ENCODE results near the gene EIPR1.
"Not testable (repeated sequence)": the region's sequence is repeated elsewhere in the genome, so short reads cannot be mapped to it uniquely, and the experiment has no call there.

Gene EIPR1

DNA sequence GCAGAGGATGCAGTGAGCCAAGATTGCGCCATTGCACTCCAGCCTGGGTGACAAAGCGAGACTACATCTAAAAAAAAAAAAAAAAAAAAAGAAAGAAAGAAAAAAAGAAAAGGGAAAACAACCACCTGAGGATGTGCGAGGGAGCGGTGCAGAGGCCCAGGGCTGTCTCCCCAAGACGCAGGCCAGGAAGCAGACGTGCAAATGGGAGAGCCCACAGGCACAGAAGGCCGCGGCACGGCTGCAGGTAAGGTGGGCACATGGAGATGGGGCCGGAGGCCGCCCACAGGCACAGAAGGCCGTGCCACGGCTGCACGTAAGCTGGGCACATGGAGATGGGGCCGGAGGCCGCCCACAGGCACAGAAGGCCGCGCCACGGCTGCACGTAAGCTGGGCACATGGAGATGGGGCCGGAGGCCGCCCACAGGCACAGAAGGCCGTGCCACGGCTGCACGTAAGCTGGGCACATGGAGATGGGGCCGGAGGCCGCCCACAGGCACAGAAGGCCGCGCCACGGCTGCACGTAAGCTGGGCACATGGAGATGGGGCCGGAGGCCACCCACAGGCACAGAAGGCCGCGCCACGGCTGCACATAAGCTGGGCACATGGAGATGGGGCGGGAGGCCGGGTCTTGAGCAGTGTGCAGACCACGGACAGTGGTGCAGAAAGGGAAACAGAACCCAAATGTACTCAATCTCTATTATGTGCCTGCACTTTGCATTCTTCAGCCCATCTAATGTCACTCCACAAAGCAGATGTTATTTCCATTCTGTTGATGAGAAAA lies 93.6 kb downstream of the EIPR1 start:
- H3K4me3 ChIP-seq (ENCODE audit: insufficient read depth, low read depth, low read length); H3K27me3 ChIP-seq (ENCODE audit: control insufficient read depth, insufficient read depth, low read length, poor library complexity, severe bottlenecking); H3K27ac ChIP-seq (ENCODE audit: insufficient read depth, low read depth, low read length, poor library complexity, severe bottlenecking); H3K9me3 ChIP-seq (ENCODE audit: control insufficient read depth, low read length); H3K36me3 ChIP-seq (ENCODE audit: control insufficient read depth, insufficient read depth, low read length): not testable (repeated sequence)
- 95 to 98% methylated on average over 23 to 25 of the region's 38 CpGs for WGBS, 2 experiments
- peaks cover 11% of the 10 kb centered on the region for H3K4me1 ChIP-seq (ENCODE audit: control insufficient read depth, insufficient read depth, low read length)

DNA sequence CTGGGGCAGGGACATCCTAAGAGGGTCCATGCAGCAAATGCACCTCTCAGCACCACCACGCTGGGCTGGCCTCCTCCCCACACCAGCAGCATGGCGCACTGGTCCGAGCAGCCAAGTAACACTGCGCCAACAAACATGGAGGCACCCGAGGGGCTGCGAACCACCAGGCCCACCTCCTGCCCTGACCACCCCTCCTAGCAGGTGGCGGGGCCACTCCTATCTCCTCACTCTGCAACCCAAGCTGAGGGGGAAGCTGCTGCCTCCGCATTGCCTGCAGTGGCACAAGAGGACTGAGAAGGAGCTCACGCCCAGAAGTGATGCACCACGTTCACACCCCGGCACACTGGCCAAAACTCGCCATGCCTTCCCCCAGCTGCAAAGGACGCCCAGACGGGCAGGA lies 94.4 kb downstream of the EIPR1 start:
- H3K27me3 ChIP-seq (ENCODE audit: control insufficient read depth, insufficient read depth, low read length, poor library complexity, severe bottlenecking): no peaks in the 10 kb centered on the region
- H3K27ac ChIP-seq (ENCODE audit: insufficient read depth, low read depth, low read length, poor library complexity, severe bottlenecking): no peak overlapping the region
- H3K4me3 ChIP-seq (ENCODE audit: insufficient read depth, low read depth, low read length): no peak overlapping the region
- no peaks in the 10 kb centered on the region for H3K36me3 ChIP-seq (ENCODE audit: control insufficient read depth, insufficient read depth, low read length)
- H3K9me3 ChIP-seq (ENCODE audit: control insufficient read depth, low read length): no peaks in the 10 kb centered on the region
- H3K4me1 ChIP-seq (ENCODE audit: control insufficient read depth, insufficient read depth, low read length): peaks cover 6% of the 10 kb centered on the region
- 95% methylated on average over 14 of the region's 14 CpGs for WGBS, 2 experiments

DNA sequence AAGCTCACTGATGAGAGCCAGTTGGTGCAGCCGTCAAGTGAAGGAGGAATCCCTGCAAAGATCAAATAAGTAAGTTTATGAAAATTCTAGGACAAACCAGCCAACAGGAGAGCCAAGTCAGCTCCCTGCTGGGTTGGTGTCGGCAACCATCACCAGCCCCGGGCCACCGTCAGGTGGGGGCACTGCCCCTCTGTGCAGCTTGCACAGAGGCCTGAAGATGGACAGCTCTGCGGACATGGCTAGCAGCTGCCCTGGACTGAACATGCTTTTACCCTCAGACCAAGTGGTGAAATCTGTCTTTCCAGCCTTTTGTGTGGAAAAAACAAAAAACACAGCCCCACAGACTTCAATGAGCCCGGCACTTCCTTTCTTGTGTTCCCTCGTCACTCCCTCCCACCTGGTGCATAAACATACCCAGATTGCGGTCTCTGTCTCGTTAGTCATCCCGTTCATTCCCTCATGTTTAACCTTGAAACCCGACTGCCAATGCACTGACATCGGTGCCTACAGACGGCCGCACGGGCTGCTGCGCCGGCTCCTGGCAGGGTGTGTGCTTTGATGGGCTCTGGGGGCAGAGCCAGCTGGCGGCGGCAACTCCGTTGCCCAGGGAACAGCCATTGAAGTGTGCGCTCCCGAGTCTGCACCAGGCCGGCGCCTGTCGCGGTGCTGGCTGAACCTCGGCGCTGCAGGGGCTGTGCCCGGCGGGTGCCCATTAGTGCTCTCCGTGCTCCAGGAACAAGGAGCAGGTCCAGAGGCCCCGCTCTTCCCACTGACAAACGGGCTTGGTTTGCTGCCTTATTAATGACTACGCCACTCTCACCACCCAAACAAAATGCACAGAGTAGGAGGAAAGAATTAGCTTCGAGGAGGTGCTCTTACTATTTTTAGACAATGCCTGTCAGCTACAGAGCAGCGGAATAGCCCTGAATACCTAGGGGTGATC lies 95.3 kb downstream of the EIPR1 start:
- no peaks in the 10 kb centered on the region for H3K27me3 ChIP-seq (ENCODE audit: control insufficient read depth, insufficient read depth, low read length, poor library complexity, severe bottlenecking)
- H3K4me1 ChIP-seq (ENCODE audit: control insufficient read depth, insufficient read depth, low read length): peaks cover 6% of the 10 kb centered on the region
- 89 to 90% methylated on average over 36 of the region's 36 CpGs for WGBS, 2 experiments
- no peak overlapping the region for H3K27ac ChIP-seq (ENCODE audit: insufficient read depth, low read depth, low read length, poor library complexity, severe bottlenecking)
- H3K36me3 ChIP-seq (ENCODE audit: control insufficient read depth, insufficient read depth, low read length): no peaks in the 10 kb centered on the region
- H3K4me3 ChIP-seq (ENCODE audit: insufficient read depth, low read depth, low read length): no peak overlapping the region
- no peaks in the 10 kb centered on the region for H3K9me3 ChIP-seq (ENCODE audit: control insufficient read depth, low read length)

DNA sequence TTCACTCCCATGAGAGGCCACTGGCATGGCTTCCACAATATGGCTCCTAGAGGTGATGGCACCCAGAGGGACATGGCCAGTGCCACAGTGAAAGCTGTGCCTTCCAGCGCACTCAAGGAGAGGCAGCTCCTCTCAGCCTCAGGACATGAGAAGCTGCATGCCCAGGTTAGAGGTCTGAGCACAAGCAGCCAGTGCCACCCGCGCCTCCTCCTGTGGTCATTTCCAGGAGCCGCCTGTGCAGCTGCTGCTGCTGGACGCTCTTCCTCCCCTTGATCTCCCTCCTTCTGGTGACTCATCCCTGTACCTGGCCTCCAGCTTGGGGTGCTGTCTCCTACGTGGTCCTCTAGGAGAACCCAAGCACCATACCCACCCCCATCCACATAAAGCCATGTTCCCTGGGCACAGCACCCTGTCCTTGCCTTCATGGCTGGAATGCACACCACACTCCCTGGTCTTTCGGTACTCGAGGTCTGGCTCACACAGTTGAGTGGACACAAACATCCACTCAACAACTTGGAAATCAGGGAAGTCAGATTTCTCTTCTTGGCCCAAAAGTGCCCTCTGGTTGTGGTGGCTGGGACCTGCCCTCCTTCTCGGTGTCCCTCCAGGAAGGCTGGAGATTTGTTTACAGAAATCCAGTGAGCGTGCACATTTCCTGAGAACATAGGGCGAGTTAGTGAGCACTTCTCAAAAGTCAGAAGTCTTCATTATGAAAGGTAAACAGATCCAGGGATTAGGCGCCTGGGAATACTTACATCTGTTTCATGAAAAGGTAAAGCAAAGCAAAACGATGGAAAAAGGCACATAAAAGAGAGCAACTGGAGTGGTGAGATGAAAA lies 96.7 kb downstream of the EIPR1 start:
- 93 to 96% methylated on average over 13 of the region's 13 CpGs for whole genome bisulfite sequencing, 2 experiments

DNA sequence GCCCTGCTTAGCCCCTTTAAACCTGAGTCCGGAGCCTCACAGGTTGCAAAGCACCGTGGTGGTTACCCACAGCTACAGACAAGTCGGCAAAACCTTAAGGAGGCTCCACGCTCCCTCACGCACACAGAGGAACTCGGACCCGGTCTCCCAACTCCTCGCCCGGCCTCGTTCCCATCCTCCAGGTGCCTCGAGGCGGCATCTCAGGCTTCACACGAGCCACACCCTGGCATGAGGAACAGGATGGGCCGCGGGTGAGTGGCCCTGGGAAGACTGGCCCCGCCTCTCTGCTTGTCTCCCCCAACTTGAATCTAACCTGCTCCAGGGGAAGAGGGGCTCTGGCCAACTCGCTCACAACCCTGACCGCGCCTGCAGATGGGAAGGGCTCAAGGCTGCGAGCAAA lies 97.4 kb downstream of the EIPR1 start:
- H3K36me3 ChIP-seq (ENCODE audit: control insufficient read depth, insufficient read depth, low read length): no peaks in the 10 kb centered on the region
- 90% methylated on average over 20 of the region's 20 CpGs for WGBS, 2 experiments
- H3K9me3 ChIP-seq (ENCODE audit: control insufficient read depth, low read length): no peaks in the 10 kb centered on the region
- no peak overlapping the region for H3K27ac ChIP-seq (ENCODE audit: insufficient read depth, low read depth, low read length, poor library complexity, severe bottlenecking)
- peaks cover 6% of the 10 kb centered on the region for H3K4me1 ChIP-seq (ENCODE audit: control insufficient read depth, insufficient read depth, low read length)
- H3K27me3 ChIP-seq (ENCODE audit: control insufficient read depth, insufficient read depth, low read length, poor library complexity, severe bottlenecking): no peaks in the 10 kb centered on the region
- no peak overlapping the region for H3K4me3 ChIP-seq (ENCODE audit: insufficient read depth, low read depth, low read length)

More for the DNA sequence above, 96.7 kb downstream of the EIPR1 start:
- Histone ChIP-seq H3K36me3 (ENCODE audit: control insufficient read depth, insufficient read depth, low read length) (no peaks in the 10 kb centered on the region), H3K4me3 (ENCODE audit: insufficient read depth, low read depth, low read length) (no peak overlapping the region), H3K27ac (ENCODE audit: insufficient read depth, low read depth, low read length, poor library complexity, severe bottlenecking) (no peak overlapping the region), H3K9me3 (ENCODE audit: control insufficient read depth, low read length) (no peaks in the 10 kb centered on the region), H3K4me1 (ENCODE audit: control insufficient read depth, insufficient read depth, low read length) (peaks cover 6% of the 10 kb centered on the region), H3K27me3 (ENCODE audit: control insufficient read depth, insufficient read depth, low read length, poor library complexity, severe bottlenecking) (no peaks in the 10 kb centered on the region)

DNA sequence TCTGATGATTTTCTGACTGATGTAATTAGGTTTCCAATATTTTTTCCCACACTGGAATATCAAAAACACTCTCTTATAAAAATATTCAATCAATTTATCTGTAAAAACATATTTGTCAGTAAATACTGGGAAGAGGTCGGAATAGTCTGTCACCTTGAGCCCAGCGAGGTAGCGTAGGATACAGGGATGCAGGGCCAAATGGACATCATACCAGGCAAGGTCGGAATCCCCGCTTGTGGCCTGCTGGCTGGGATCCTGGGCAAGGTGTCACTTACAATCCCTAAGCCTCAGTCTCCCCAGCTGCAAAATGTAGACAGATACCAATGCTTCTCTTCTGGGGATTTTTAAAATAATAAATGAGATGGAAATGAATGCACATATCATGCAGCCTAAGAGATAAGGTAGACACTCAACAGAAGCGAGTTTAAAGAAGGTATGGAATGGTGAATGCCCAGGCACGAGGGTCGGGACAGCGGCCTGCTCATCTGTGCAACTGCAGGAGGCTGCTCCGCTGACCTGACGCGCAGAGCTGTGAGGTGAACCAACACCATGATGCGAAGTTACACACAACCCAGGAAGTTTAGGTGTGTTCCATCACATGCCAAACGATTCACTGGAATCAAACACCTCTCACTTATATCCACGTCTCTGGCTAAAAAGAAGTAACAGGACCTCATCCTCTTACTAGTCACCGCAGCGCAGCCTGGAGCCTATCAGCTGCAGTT lies 98.2 kb downstream of the EIPR1 start:
- peaks cover 3% of the 10 kb centered on the region for H3K9me3 ChIP-seq (ENCODE audit: control insufficient read depth, low read length)
- H3K27me3 ChIP-seq (ENCODE audit: control insufficient read depth, insufficient read depth, low read length, poor library complexity, severe bottlenecking): no peaks in the 10 kb centered on the region
- H3K4me3 ChIP-seq (ENCODE audit: insufficient read depth, low read depth, low read length): no peak overlapping the region
- WGBS, 2 experiments: 92 to 94% methylated on average over 17 of the region's 17 CpGs
- no peaks in the 10 kb centered on the region for H3K36me3 ChIP-seq (ENCODE audit: control insufficient read depth, insufficient read depth, low read length)
- H3K4me1 ChIP-seq (ENCODE audit: control insufficient read depth, insufficient read depth, low read length): peaks cover 6% of the 10 kb centered on the region
- H3K27ac ChIP-seq (ENCODE audit: insufficient read depth, low read depth, low read length, poor library complexity, severe bottlenecking): no peak overlapping the region

DNA sequence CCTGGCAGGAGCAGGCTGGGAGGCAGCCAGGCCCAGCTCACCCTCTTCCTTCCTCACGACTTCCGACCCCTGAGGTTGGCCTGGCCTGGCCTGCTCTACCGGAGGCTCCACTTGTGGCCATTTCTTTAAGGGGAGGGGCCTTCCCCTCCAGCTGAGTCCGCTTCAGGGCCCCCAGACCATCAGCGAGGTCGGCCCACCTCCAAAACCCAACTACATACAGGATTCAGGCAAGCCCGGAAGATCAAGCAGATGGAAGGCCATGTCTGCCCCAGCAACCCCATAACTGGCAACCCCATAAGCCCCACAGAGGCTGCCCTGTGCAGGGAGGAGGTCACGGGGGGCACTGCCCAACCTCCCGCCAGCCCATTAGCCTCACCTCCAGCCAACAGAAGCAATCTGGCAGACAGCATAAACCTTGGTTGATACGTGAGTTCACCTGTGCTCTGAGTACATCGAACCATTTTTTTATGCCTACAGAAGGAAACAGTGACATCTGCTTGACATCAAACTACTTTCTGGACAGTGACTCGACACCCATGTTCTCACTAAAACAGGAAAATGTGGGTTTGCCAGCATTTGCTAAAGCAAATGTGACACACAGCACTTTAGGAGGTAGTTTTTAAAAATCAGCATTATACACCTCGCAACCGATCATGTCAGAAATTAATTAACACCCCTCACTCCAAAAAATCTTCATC lies 98.9 kb downstream of the EIPR1 start:
- peaks cover 6% of the 10 kb centered on the region for H3K4me1 ChIP-seq (ENCODE audit: control insufficient read depth, insufficient read depth, low read length)
- no peaks in the 10 kb centered on the region for H3K27me3 ChIP-seq (ENCODE audit: control insufficient read depth, insufficient read depth, low read length, poor library complexity, severe bottlenecking)
- H3K9me3 ChIP-seq (ENCODE audit: control insufficient read depth, low read length): peaks cover 3% of the 10 kb centered on the region
- no peak overlapping the region for H3K27ac ChIP-seq (ENCODE audit: insufficient read depth, low read depth, low read length, poor library complexity, severe bottlenecking)
- 94 to 96% methylated on average over 14 of the region's 14 CpGs for WGBS, 2 experiments
- H3K4me3 ChIP-seq (ENCODE audit: insufficient read depth, low read depth, low read length): no peak overlapping the region
- no peaks in the 10 kb centered on the region for H3K36me3 ChIP-seq (ENCODE audit: control insufficient read depth, insufficient read depth, low read length)

DNA sequence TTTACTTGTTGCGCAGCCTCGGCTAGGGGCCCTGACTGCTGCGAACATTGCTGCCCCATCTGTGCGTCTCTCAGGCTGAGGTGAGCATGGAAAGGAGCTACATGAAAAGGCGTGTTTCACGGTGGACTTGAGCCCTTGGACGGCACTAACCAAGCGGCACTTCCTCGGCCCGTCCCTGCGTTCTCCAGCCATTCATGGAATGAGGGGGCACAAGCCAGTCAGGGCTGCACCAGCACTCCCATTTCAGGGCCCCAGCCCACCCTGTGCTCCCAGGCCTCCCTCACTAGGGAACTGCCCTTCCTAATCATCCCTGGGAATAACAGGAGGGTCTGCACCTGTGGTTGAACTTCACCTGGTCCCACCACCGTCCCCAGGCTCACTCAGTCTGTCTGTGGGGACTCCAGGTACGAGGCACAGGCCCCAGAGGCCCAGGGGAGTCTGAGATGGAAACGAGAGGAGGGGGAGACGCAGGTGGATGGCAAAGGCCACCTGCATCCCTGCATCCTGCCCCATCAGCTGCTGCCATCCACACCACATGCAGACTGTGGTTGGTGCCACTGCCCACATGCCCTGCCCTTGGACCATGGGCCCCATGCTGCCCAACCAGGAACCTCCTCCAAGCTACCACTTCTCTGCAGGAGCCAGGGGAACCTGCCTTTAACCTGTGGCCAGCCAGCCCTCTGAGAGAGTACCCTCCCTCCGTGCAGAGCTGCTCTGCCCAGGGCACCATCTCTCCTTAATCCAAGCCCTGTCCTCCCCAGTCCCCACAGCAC lies 99.7 kb downstream of the EIPR1 start:
- Histone ChIP-seq H3K4me1 (ENCODE audit: control insufficient read depth, insufficient read depth, low read length) (peaks cover 6% of the 10 kb centered on the region), H3K9me3 (ENCODE audit: control insufficient read depth, low read length) (peaks cover 3% of the 10 kb centered on the region), H3K27me3 (ENCODE audit: control insufficient read depth, insufficient read depth, low read length, poor library complexity, severe bottlenecking) (no peaks in the 10 kb centered on the region), H3K36me3 (ENCODE audit: control insufficient read depth, insufficient read depth, low read length) (no peaks in the 10 kb centered on the region), H3K27ac (ENCODE audit: insufficient read depth, low read depth, low read length, poor library complexity, severe bottlenecking) (no peak overlapping the region), H3K4me3 (ENCODE audit: insufficient read depth, low read depth, low read length) (no peak overlapping the region)
- 94% methylated on average over 16 of the region's 16 CpGs for WGBS, 2 experiments

All from ectodermal cell (in vitro differentiated cells).